ENCODE data around the gene SPTLC2. TPM values are rescaled to one million over a fixed set of nuclear protein-coding genes. Genes with fewer than 3 reads are reported as not detected.

The SPTLC2 gene
- total RNA-seq, 3 donors from 2014 or later (not counting 1 experiment from before 2014, with no cell fraction given), result 35.2 to 58.6 (median 50.4) TPM

DNA sequence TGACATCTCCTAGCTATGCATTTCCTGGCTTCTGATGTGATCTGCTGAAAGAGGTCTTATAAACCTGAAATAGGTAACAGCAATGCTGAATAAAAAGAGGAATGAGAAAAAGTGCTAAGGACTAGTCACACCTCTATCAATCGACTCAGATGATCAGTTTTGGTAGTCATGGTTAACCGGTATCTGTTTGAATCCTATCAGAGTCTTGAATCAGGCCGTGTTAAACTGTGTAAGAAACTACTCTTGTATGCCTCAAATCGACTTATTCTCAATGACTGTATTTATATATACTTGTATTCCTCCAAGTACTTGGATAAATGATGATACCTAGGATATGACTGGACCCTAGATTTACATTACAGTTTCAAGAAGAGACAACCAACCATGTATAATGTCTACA, 107.1 kb downstream of the SPTLC2 start:
- Histone ChIP-seq H3K4me1 (ENCODE audit: control insufficient read depth, insufficient read depth, low read length) (no peaks in the 10 kb centered on the region), H3K4me3 (ENCODE audit: low read length) (no peak overlapping the region), H3K27me3 (ENCODE audit: control insufficient read depth, insufficient read depth, low read length) (no peaks in the 10 kb centered on the region), H3K9me3 (ENCODE audit: control insufficient read depth, insufficient read depth, low read length) (no peaks in the 10 kb centered on the region), H3K36me3 (ENCODE audit: control insufficient read depth, insufficient read depth, low read length) (peaks cover 52% of the 10 kb centered on the region), H3K27ac (ENCODE audit: low read length) (no peak overlapping the region)
- intact Hi-C loops (cut with micrococcal nuclease), result no loop called here
- Mint-ChIP-seq H3K9me3 (no peaks in the 10 kb centered on the region), H3K4me1 (peaks cover 0 to 7% of the 10 kb centered on the region in 2 donors), H3K27ac (no peak overlapping the region), H3K36me3 (peaks cover 22% of the 10 kb centered on the region), H3K27me3 (ENCODE audit: low read depth in 2 of 2) (no peaks in the 10 kb centered on the region), H3K4me3 (no peak overlapping the region)
- ATAC-seq, result no peak
- TF ChIP-seq, protein P1, sequence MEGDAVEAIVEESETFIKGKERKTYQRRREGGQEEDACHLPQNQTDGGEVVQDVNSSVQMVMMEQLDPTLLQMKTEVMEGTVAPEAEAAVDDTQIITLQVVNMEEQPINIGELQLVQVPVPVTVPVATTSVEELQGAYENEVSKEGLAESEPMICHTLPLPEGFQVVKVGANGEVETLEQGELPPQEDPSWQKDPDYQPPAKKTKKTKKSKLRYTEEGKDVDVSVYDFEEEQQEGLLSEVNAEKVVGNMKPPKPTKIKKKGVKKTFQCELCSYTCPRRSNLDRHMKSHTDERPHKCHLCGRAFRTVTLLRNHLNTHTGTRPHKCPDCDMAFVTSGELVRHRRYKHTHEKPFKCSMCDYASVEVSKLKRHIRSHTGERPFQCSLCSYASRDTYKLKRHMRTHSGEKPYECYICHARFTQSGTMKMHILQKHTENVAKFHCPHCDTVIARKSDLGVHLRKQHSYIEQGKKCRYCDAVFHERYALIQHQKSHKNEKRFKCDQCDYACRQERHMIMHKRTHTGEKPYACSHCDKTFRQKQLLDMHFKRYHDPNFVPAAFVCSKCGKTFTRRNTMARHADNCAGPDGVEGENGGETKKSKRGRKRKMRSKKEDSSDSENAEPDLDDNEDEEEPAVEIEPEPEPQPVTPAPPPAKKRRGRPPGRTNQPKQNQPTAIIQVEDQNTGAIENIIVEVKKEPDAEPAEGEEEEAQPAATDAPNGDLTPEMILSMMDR (IDR thresholded peaks at IDR 0.05), result no peak
- DNase-seq, result no peak
- 97% methylated on average over 2 of the region's 4 CpGs for WGBS (ENCODE audit: insufficient coverage)

DNA sequence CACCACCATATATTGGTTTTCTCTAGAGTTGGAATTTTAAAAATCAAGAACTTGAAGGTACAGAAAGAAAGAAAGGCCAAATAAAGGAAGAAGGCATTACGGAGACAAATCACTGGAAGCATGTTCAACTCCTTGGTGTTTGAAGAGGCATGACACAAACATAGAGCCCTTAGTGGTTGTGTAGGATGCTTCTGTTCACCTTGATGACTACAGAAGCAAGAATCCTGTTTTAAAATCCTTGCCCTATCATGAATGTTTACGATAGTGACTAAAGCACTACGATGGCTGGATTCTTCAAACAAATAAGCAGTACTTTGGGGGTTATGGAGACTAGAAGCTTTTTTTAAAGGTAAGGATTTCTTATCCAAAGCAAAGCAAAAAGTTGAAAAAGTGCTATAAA, 107.6 kb downstream of the SPTLC2 start:
- Mint-ChIP-seq H3K4me3 (no peak overlapping the region), H3K9me3 (no peaks in the 10 kb centered on the region), H3K36me3 (peaks cover 22% of the 10 kb centered on the region), H3K27me3 (ENCODE audit: low read depth in 2 of 2) (no peaks in the 10 kb centered on the region), H3K27ac (no peak overlapping the region), H3K4me1 (peaks cover 0 to 7% of the 10 kb centered on the region in 2 donors)
- H3K4me1 ChIP-seq (ENCODE audit: control insufficient read depth, insufficient read depth, low read length), result no peaks in the 10 kb centered on the region
- H3K4me3 ChIP-seq (ENCODE audit: low read length), result no peak overlapping the region
- intact Hi-C loops (cut with micrococcal nuclease), result no loop called here
- WGBS (ENCODE audit: insufficient coverage), result 99% methylated on average over 3 of the region's 3 CpGs
- peaks cover 49% of the 10 kb centered on the region for H3K36me3 ChIP-seq (ENCODE audit: control insufficient read depth, insufficient read depth, low read length)
- TF ChIP-seq, protein P1 (IDR thresholded peaks at IDR 0.05), result no peak
- no peaks in the 10 kb centered on the region for H3K9me3 ChIP-seq (ENCODE audit: control insufficient read depth, insufficient read depth, low read length)
- ATAC-seq, result no peak
- DNase-seq, result no peak
- H3K27ac ChIP-seq (ENCODE audit: low read length), result no peak overlapping the region
- no peaks in the 10 kb centered on the region for H3K27me3 ChIP-seq (ENCODE audit: control insufficient read depth, insufficient read depth, low read length)

DNA sequence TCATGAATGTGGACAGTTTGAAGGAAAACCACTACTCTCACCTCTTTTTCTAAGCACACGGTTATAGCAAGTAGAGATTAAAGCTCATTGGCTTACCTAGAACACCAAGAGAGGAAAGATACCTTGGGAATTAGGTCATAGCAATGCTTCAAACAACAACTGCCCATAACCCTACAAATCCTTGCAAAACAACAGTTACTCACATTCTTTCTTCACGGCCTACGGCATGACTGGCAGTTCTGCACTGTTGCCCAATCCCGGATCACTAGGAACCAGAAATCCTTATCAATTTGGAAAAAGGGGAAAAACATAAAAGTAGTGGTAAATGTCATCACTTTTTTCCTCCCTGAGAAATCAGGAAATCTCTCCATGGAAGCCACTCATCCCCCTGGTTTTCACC, 108.2 kb downstream of the SPTLC2 start:
- Histone ChIP-seq H3K36me3 (ENCODE audit: control insufficient read depth, insufficient read depth, low read length) (peaks cover 49% of the 10 kb centered on the region), H3K27me3 (ENCODE audit: control insufficient read depth, insufficient read depth, low read length) (no peaks in the 10 kb centered on the region), H3K9me3 (ENCODE audit: control insufficient read depth, insufficient read depth, low read length) (no peaks in the 10 kb centered on the region), H3K4me3 (ENCODE audit: low read length) (no peak overlapping the region), H3K27ac (ENCODE audit: low read length) (no peak overlapping the region), H3K4me1 (ENCODE audit: control insufficient read depth, insufficient read depth, low read length) (no peaks in the 10 kb centered on the region)
- Mint-ChIP-seq H3K27ac (no peak overlapping the region), H3K36me3 (peaks cover 22% of the 10 kb centered on the region), H3K4me1 (peaks cover 0 to 7% of the 10 kb centered on the region in 2 donors), H3K9me3 (no peaks in the 10 kb centered on the region), H3K4me3 (no peak overlapping the region), H3K27me3 (ENCODE audit: low read depth in 2 of 2) (no peaks in the 10 kb centered on the region)
- TF ChIP-seq, protein P1 (IDR thresholded peaks at IDR 0.05), result no peak
- intact Hi-C loops (cut with micrococcal nuclease), result no loop called here
- no peak for ATAC-seq
- DNase-seq, result no peak
- WGBS (ENCODE audit: insufficient coverage), result 90% methylated on average over 3 of the region's 4 CpGs

DNA sequence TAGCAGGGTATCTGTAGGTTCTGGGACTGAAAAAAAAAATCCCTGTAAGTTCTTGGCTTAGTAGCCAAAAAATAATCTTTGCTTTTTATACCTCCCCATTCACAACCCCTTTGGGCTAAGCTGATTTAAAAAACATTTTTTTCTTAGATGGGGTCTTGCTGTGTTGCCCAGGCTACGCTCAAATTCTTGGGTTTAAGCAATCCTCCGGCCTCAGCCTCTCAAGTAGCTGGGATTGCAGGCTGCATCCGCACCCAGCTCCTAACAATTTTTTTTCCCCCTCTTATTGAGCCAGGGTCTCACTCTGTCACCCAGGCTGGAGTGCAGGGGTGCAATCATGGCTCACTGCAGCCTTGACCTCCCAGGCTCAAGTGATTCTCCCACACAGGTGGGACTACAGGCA, 108.7 kb downstream of the SPTLC2 start:
- H3K4me3 ChIP-seq (ENCODE audit: low read length), result no peak overlapping the region
- H3K36me3 Mint-ChIP-seq, result peaks cover 22% of the 10 kb centered on the region
- H3K36me3 ChIP-seq (ENCODE audit: control insufficient read depth, insufficient read depth, low read length), result peaks cover 49% of the 10 kb centered on the region
- no peak for DNase-seq
- WGBS (ENCODE audit: insufficient coverage), result 96% methylated on average over 3 of the region's 3 CpGs
- no peaks in the 10 kb centered on the region for H3K9me3 ChIP-seq (ENCODE audit: control insufficient read depth, insufficient read depth, low read length)
- no peak overlapping the region for H3K4me3 Mint-ChIP-seq
- TF ChIP-seq, protein P1 (IDR thresholded peaks at IDR 0.05), result no peak
- no peak for ATAC-seq
- no peak overlapping the region for H3K27ac ChIP-seq (ENCODE audit: low read length)
- H3K4me1 Mint-ChIP-seq, result peaks cover 0 to 7% of the 10 kb centered on the region in 2 donors
- no peaks in the 10 kb centered on the region for H3K4me1 ChIP-seq (ENCODE audit: control insufficient read depth, insufficient read depth, low read length)
- intact Hi-C loops (cut with micrococcal nuclease), result no loop called here
- H3K27me3 ChIP-seq (ENCODE audit: control insufficient read depth, insufficient read depth, low read length), result no peaks in the 10 kb centered on the region
- H3K27me3 Mint-ChIP-seq (ENCODE audit: low read depth in 2 of 2), result no peaks in the 10 kb centered on the region
- H3K27ac Mint-ChIP-seq, result no peak overlapping the region
- H3K9me3 Mint-ChIP-seq, result peaks cover 0 to 2% of the 10 kb centered on the region in 2 donors
